Pericardium fibroblast (primary cell): Measurements from ENCODE around the gene FN3K. TPM values are rescaled to one million over a fixed set of nuclear protein-coding genes. Genes with fewer than 3 reads are reported as not detected.

Experiments
- total RNA-seq: library from RNA; depleted of rRNA; stranded (reverse); fragments of >200 nt; gene quantifications from 2 replicates; pipeline ENCODE4 v1.2.3, GENCODE V29; 2015

Gene FN3K
- 0.12 and 0.17 TPM in 2 replicates for total RNA-seq

DNA sequence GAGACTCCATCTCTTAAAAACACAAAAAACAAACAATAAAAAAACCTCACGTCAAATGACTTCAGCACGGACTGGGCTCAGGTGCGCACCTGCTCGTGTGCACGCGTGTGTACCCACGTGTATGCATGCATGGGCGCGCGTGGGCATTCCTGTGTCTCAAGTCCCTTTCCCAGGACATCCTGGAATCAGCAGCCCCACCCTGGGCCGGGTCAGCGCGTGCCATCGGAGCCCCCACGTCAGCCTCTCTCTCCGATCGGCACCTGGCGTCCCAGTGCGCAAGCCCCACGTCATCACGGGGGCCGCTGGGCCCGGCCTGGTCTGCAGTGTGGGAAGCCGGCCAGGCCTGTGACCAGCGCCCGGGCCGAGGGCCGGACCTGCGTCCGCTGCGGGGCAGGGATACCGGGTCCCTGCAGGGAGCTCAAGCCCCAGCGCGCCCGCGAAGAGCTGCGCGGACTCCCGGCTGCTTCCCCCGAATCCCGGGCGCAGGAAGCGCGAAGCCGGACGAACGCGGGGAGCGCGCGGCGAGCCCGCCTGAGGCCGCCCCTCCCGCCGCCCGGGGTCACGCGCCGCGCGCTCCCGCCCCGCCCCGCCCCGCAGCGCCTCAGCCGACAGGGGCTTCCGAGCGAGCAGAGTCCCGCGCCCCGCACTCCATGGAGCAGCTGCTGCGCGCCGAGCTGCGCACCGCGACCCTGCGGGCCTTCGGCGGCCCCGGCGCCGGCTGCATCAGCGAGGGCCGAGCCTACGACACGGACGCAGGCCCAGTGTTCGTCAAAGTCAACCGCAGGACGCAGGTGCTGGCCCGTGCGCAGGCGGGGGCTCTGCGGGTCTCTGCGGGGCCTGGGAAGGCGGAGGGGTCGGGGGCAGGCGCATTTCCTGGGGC is at the start of gene FN3K:
FN3K (plus strand) TSS at position 629 of the 880 bp plus-strand sequence; CDS start at position 651, 22 bp downstream.

DNA sequence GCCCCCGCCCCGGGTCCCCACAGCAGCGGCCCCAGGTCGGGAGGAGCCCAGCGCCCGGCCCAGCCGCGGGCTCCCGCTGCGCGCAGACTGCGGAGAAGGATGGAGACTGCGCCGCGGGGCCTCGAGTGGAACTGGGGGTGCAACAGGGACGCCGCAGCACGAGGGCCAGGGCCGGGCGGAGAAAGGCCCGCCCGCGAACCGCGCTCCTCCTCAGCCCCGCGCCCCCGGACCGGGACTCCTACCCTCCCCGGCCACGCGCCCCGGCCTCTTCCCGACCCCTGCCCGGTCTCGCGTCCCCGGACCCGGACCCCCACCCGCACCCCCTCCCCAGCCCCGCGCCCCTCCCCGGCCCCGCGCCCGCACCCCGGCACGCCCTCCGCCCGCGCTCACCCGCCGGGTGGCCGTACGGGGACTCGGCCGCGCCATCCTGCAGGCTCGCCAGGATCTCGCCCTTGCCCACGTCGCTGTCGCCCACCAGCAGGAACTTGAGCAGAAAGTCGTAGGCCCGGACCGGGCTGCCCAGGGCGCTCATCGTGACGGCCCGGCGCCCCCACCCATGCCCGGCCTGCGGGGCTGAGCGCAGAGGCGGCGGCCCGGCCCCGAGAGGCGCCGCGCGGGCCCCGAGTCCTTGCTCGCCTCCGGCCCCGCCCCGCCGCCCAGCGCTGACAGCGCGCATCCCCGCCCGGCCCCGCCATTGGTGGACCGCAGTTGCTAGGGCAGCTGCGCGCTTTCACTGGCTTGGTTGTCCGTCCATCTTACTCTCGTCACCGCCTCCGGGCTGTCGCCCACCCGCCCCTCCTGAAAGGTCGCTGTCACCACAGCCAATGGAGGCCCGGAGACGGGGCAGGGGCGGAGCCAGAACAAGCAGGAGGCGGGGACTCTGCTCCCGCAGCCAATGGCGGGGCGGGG is 37.1 kb upstream of the FN3K start, which contains the start of gene RAB40B:
RAB40B (minus strand) TSS at position 634 of the 909 bp plus-strand sequence; CDS start at position 532, 102 bp downstream.

GRCh38 chr17:82716203-82717010 is 19.0 kb upstream of the FN3K start, which contains the start of gene FN3KRP:
TSS of gene FN3KRP (plus strand) at chr17:82716706. CDS start at chr17:82716756, 50 bp downstream.

DNA sequence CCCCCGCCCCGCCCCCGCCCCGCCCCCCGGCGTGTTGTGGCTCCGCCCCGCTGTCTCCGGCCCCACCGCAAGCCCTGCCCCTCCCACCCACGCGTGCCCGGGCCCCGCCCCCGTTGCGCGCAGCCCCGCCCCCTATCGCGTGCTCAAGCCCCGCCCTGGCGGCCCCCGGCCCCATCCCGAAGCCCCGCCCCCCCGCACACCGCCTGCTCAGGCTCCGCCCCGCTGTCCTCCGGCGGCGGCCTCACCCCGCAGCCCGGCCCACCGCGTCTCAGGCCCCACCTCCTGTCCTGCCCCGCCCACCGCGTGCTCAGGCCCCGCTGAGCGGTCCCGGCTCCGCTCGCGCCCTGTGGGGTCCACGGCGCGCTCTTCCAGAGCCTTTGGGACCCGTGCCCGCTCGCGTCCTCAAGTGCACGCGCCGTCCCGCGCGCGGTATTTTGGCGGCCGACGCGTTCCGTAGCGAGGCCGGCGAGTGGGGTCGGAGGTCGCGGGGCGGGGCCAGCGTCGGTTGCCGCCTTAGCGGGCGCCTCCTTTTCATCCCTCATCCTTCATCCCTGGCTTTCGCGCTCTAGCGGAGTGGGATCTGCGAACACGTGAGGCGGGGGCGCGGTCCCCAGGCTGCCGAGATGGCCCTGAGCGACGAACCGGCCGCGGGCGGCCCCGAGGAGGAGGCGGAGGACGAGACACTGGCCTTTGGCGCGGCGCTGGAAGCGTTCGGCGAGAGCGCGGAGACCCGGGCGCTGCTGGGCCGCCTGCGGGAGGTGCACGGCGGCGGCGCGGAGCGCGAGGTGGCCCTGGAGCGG is 16.4 kb downstream of the FN3K start, which contains the start of gene TBCD:
TBCD (plus strand) TSS at position 495 of the 800 bp plus-strand sequence; CDS start at position 624, 129 bp downstream.

Other genes with a start within 250 kb of the FN3K start
- gene FOXK2, start 215.9 kb upstream of the FN3K start, total RNA-seq, result 30.1 and 35.6 TPM in 2 replicates
- gene WDR45B, start 87.2 kb upstream of the FN3K start, total RNA-seq, result 66.6 TPM in 2 replicates
- 10.4 and 12.1 TPM in 2 replicates for gene RAB40B, start 36.9 kb upstream of the FN3K start, total RNA-seq
- gene FN3KRP, start 18.9 kb upstream of the FN3K start, total RNA-seq, result 11.9 and 19.6 TPM in 2 replicates
- gene TBCD, start 16.4 kb downstream of the FN3K start, total RNA-seq, result 34.7 and 38.2 TPM in 2 replicates
- gene ZNF750, start 104.4 kb downstream of the FN3K start, total RNA-seq, result not detected in 2 replicates